Measurements from ENCODE around the gene SLC8A3. TPM values are rescaled to one million over a fixed set of nuclear protein-coding genes. Genes with fewer than 3 reads are reported as not detected.
A peak's percentile ranks its signal among the peaks of the same experiment; 100 is the strongest.

The SLC8A3 gene
- total and polyA plus RNA-seq, 10 of the 15 experiments (the other 5 are each of a cell fraction or from before 2014, with no cell fraction given), result 0.04 to 0.17 (median 0.13) TPM; not detected in 3

- Histone ChIP-seq H3K4me3 (no peak overlapping the region), H3K27ac (ENCODE audit: control insufficient read depth, insufficient read depth) (no peak overlapping the region), H4K20me1 (ENCODE audit: control insufficient read depth, insufficient read depth) (no peaks in the 10 kb centered on the region; the same call in 1 of the 2 replicates), H3K4me2 (ENCODE audit: control insufficient read depth, insufficient read depth) (no peak overlapping the region), H3K4me1 (ENCODE audit: control insufficient read depth, insufficient read depth, low read length) (peaks cover 27% of the 10 kb centered on the region), H3K36me3 (ENCODE audit: control insufficient read depth in 2 of 2, insufficient read depth in 2 of 2, low read length in 1 of 2) (no peaks in the 10 kb centered on the region), H3K9ac (ENCODE audit: control insufficient read depth, insufficient read depth, low read length) (no peak overlapping the region), H3K79me2 (ENCODE audit: control insufficient read depth, insufficient read depth, low read length) (no peaks in the 10 kb centered on the region), H2AFZ (ENCODE audit: control insufficient read depth, low read depth, low read length) (no peak overlapping the region), H3K9me3 (replicated peaks; ENCODE audit: control insufficient read depth, insufficient read depth, low read length) (no peaks in the 10 kb centered on the region; the same call in 2 of the 3 replicates), H3K27me3 (replicated peaks in 1 of 2; ENCODE audit: control insufficient read depth in 2 of 2, insufficient read depth in 2 of 2, low read length in 1 of 2) (no peaks in the 10 kb centered on the region)
- DNase-seq (ENCODE audit: low read depth, low spot score) (no peak), ATAC-seq (peak; percentile 78), FAIRE-seq (no peak)
- no TSS peak for BruUV-seq (replicated peaks)
- 18% methylated on average over 2 of the region's 2 CpGs for WGBS (ENCODE audit: insufficient coverage, insufficient replicate concordance, low lambda C conversion rate, missing lambda C conversion rate)
- SMC1A ChIA-PET (ENCODE audit: uncharacterized antibody, unreplicated experiment), result interaction anchor here (0.8 to 1.5 kb wide), 7 partner anchors 12 to 198 kb away, joined by 3 to 4 read pairs (median 4); no protein-coding TSS in a partner anchor
- RAD21 ChIA-PET (ENCODE audit: unreplicated experiment), result no interaction called here
- TF ChIP-seq MEF2A (IDR thresholded peaks at IDR 0.05; ENCODE audit: insufficient read depth, low read depth, low read length) (no peak), NR2C2 (IDR thresholded peaks at IDR 0.05; ENCODE audit: borderline replicate concordance, control insufficient read depth, insufficient read length, low read depth) (no peak), PAX5 (IDR thresholded peaks at IDR 0.05; ENCODE audit: borderline replicate concordance, low read depth, low read length) (no peak), CTCF (IDR thresholded peaks at IDR 0.05 in 2 of 3, conservative IDR thresholded peaks at IDR 0.05 in 1 of 3; ENCODE audit: control insufficient read depth in 2 of 3, extremely low read depth in 1 of 3, insufficient read depth in 1 of 3, low read depth in 3 of 3, low read length in 3 of 3) (peak; percentile 50 to 90 (median 86)), SMC3 (IDR thresholded peaks at IDR 0.05; ENCODE audit: borderline replicate concordance, low read length) (peak; percentile 48; the same call in 1 of the 2 replicates), YY1 (IDR thresholded peaks at IDR 0.05; ENCODE audit: low read depth, low read length) (peak; percentile 81), MTA2 (IDR thresholded peaks at IDR 0.05; ENCODE audit: low read depth) (no peak), RAD21 (IDR thresholded peaks at IDR 0.05; ENCODE audit: insufficient read depth, low read depth, low read length) (peak; percentile 59), ATF7 (IDR thresholded peaks at IDR 0.05; ENCODE audit: low read depth) (no peak), CEBPB (IDR thresholded peaks at IDR 0.05; ENCODE audit: borderline replicate concordance in 1 of 2, low read depth in 2 of 2, low read length in 2 of 2) (no peak)
- in situ Hi-C loops (cut with MboI) (no loop called here), intact Hi-C loops (cut with micrococcal nuclease; ENCODE audit: unreplicated experiment) (loop anchor here (5.0 kb wide), 2 partner anchors 136 to 281 kb away; partner anchors contain the start of gene SMOC1)
- POLR2A ChIA-PET, result no interaction called here
- CTCF ChIA-PET, result interaction anchor here (0.8 to 3.5 kb wide), 13 partner anchors 11 to 197 kb away, joined by 3 to 27 read pairs (median 4); no protein-coding TSS in a partner anchor
Measured at GRCh38 chr14:70013271-70013873, 175.4 kb downstream of the SLC8A3 start.
